ENCODE results near the gene CD276. TPM values are rescaled to one million over a fixed set of nuclear protein-coding genes. Genes with fewer than 3 reads are reported as not detected.

The CD276 gene
- total RNA-seq, 1 donor from 2014 or later = 78.1 TPM

GRCh38 chr15:73711526-73711925 lies 27.3 kb downstream of the CD276 start:
- Histone ChIP-seq H3K9me3 (no peaks in the 10 kb centered on the region), H3K4me1 (peaks cover under 1% of the 10 kb centered on the region), H3K27ac (no peak overlapping the region), H3K4me3 (no peak overlapping the region), H3K27me3 (no peaks in the 10 kb centered on the region), H3K36me3 (peaks cover 0 to 44% of the 10 kb centered on the region in 2 donors)
- intact Hi-C loops (cut with DNase I) = no loop called here
- DNase-seq (ENCODE audit: extremely low spot score in 2 of 2) = no peak
- TF ChIP-seq POLR2A (IDR thresholded peaks at IDR 0.05) (no peak), CTCF (IDR thresholded peaks at IDR 0.05) (no peak), POLR2AphosphoS5 (IDR thresholded peaks at IDR 0.05; ENCODE audit: insufficient read depth in 1 of 2, low read depth in 1 of 2) (no peak)

- peaks cover 5% of the 10 kb centered on the region for H3K4me1 ChIP-seq
- TF ChIP-seq CTCF (IDR thresholded peaks at IDR 0.05) = no peak
- TF ChIP-seq POLR2A (IDR thresholded peaks at IDR 0.05) = no peak
- no peak for TF ChIP-seq POLR2AphosphoS5 (IDR thresholded peaks at IDR 0.05; ENCODE audit: insufficient read depth in 1 of 2, low read depth in 1 of 2)
- H3K9me3 ChIP-seq = no peaks in the 10 kb centered on the region
- peaks cover 0 to 38% of the 10 kb centered on the region in 2 donors for H3K36me3 ChIP-seq
- no peak for DNase-seq (ENCODE audit: extremely low spot score in 2 of 2)
- intact Hi-C loops (cut with DNase I) = no loop called here
- no peak overlapping the region for H3K4me3 ChIP-seq
- no peaks in the 10 kb centered on the region for H3K27me3 ChIP-seq
- no peak overlapping the region for H3K27ac ChIP-seq
Measured at GRCh38 chr15:73712107-73712506, 27.9 kb downstream of the CD276 start.

GRCh38 chr15:73714695-73715301 lies 30.6 kb downstream of the CD276 start:
- H3K4me3 ChIP-seq = no peak overlapping the region
- H3K4me1 ChIP-seq = peaks cover 5% of the 10 kb centered on the region
- H3K9me3 ChIP-seq = no peaks in the 10 kb centered on the region
- no peak for TF ChIP-seq POLR2A (IDR thresholded peaks at IDR 0.05)
- no peak for TF ChIP-seq POLR2AphosphoS5 (IDR thresholded peaks at IDR 0.05; ENCODE audit: insufficient read depth in 1 of 2, low read depth in 1 of 2)
- no peak for TF ChIP-seq CTCF (IDR thresholded peaks at IDR 0.05)
- H3K36me3 ChIP-seq = peaks cover 0 to 24% of the 10 kb centered on the region in 2 donors
- H3K27me3 ChIP-seq = no peaks in the 10 kb centered on the region
- intact Hi-C loops (cut with DNase I) = no loop called here
- no peak overlapping the region for H3K27ac ChIP-seq
- no peak for DNase-seq (ENCODE audit: extremely low spot score in 2 of 2)

- H3K36me3 ChIP-seq = peaks cover 0 to 23% of the 10 kb centered on the region in 2 donors
- peaks cover 5% of the 10 kb centered on the region for H3K4me1 ChIP-seq
Measured at GRCh38 chr15:73715417-73715816, 31.2 kb downstream of the CD276 start.

More at GRCh38 chr15:73715417-73715816, 31.2 kb downstream of the CD276 start:
- Histone ChIP-seq H3K27ac (no peak overlapping the region), H3K27me3 (no peaks in the 10 kb centered on the region), H3K9me3 (no peaks in the 10 kb centered on the region), H3K4me3 (no peak overlapping the region)
- TF ChIP-seq POLR2A (IDR thresholded peaks at IDR 0.05) (no peak), CTCF (IDR thresholded peaks at IDR 0.05) (no peak), POLR2AphosphoS5 (IDR thresholded peaks at IDR 0.05; ENCODE audit: insufficient read depth in 1 of 2, low read depth in 1 of 2) (no peak)
- DNase-seq (ENCODE audit: extremely low spot score in 2 of 2) = no peak
- intact Hi-C loops (cut with DNase I) = no loop called here
